Duodenal mucosa (tissue), 2 donors: ENCODE measurements around the gene KPNA2.
A peak's percentile ranks its signal among the peaks of the same experiment; 100 is the strongest.
"Not testable (repeated sequence)": the region's sequence is repeated elsewhere in the genome, so short reads cannot be mapped to it uniquely, and the experiment has no call there.

Source experiments
- H3K27ac ChIP-seq: one replicate; pipeline ENCODE4 v1.7.0; 2013; ENCODE audit warnings: low read depth, low read length
- H3K27me3 ChIP-seq, 2 donors: one replicate each; pipeline ENCODE4 v1.7.0; 2013; ENCODE audit warnings: low read length in 2 of 2, control low read depth in 1 of 2; ENCODE audit not compliant: insufficient read depth in 2 of 2, control insufficient read depth in 1 of 2
- H3K36me3 ChIP-seq, 2 donors: one replicate each; pipeline ENCODE4 v1.7.0; 2013; ENCODE audit warnings: low read length in 2 of 2, control low read depth in 1 of 2; ENCODE audit not compliant: insufficient read depth in 2 of 2, control insufficient read depth in 1 of 2
- H3K4me1 ChIP-seq, 2 donors: one replicate each; pipeline ENCODE4 v1.7.0; 2013; ENCODE audit warnings: low read length in 2 of 2, control low read depth in 1 of 2; ENCODE audit not compliant: insufficient read depth in 2 of 2, control insufficient read depth in 1 of 2
- H3K4me3 ChIP-seq, 2 donors: one replicate each; pipeline ENCODE4 v1.7.0; 2013; ENCODE audit warnings: low read length in 2 of 2, low read depth in 1 of 2
- H3K9ac ChIP-seq, 2 donors: one replicate each; pipeline ENCODE4 v1.7.0; 2013; ENCODE audit warnings: low read length in 2 of 2, low read depth in 1 of 2
- H3K9me3 ChIP-seq, 2 donors: one replicate each; pipeline ENCODE4 v1.7.0; 2013; ENCODE audit warnings: low read length in 2 of 2, control low read depth in 1 of 2; ENCODE audit not compliant: control insufficient read depth in 1 of 2

The KPNA2 gene

GRCh38 chr17:68036304-68037147 lies 991 bp downstream of the KPNA2 start:
- Histone ChIP-seq H3K9ac (peak overlapping the region; percentile 84 to 90), H3K4me3 (peak overlapping the region; percentile 88 to 91), H3K36me3 (peaks cover 0 to 28% of the 10 kb centered on the region in 2 donors), H3K27ac (no peak overlapping the region), H3K9me3 (no peaks in the 10 kb centered on the region), H3K27me3 (no peaks in the 10 kb centered on the region), H3K4me1 (peaks cover 5 to 8% of the 10 kb centered on the region in 2 donors)

- no peaks in the 10 kb centered on the region for H3K27me3 ChIP-seq
- H3K9me3 ChIP-seq: no peaks in the 10 kb centered on the region
- H3K27ac ChIP-seq: no peak overlapping the region
- H3K4me1 ChIP-seq: no peaks in the 10 kb centered on the region
- no peak overlapping the region for H3K9ac ChIP-seq
- no peak overlapping the region for H3K4me3 ChIP-seq
- H3K36me3 ChIP-seq: peaks cover 0 to 39% of the 10 kb centered on the region in 2 donors
These were observed 11.8 kb downstream of the KPNA2 start for GRCh38 chr17:68047153-68047846.

- not testable (repeated sequence) for H3K9me3 ChIP-seq, H3K4me1 ChIP-seq, H3K9ac ChIP-seq, H3K27ac ChIP-seq, H3K27me3 ChIP-seq, H3K4me3 ChIP-seq
- H3K36me3 ChIP-seq: peaks cover 0 to 34% of the 10 kb centered on the region in 2 donors
These were observed 12.5 kb downstream of the KPNA2 start for GRCh38 chr17:68047890-68048542.

- H3K9ac ChIP-seq: no peak overlapping the region
- H3K9me3 ChIP-seq: no peaks in the 10 kb centered on the region
- no peaks in the 10 kb centered on the region for H3K4me1 ChIP-seq
- no peak overlapping the region for H3K27ac ChIP-seq
- no peaks in the 10 kb centered on the region for H3K27me3 ChIP-seq
- peaks cover 0 to 24% of the 10 kb centered on the region in 2 donors for H3K36me3 ChIP-seq
- H3K4me3 ChIP-seq: no peak overlapping the region
These were observed 13.5 kb downstream of the KPNA2 start for GRCh38 chr17:68048996-68049395.

- not testable (repeated sequence) for H3K9ac ChIP-seq, H3K4me3 ChIP-seq, H3K27ac ChIP-seq, H3K27me3 ChIP-seq, H3K4me1 ChIP-seq, H3K9me3 ChIP-seq
- peaks cover 0 to 16% of the 10 kb centered on the region in 2 donors for H3K36me3 ChIP-seq
These were observed 14.4 kb downstream of the KPNA2 start for GRCh38 chr17:68049812-68050437.

GRCh38 chr17:68051321-68052312 lies 16.1 kb downstream of the KPNA2 start:
- not testable (repeated sequence) for H3K36me3 ChIP-seq, H3K9ac ChIP-seq, H3K27me3 ChIP-seq, H3K4me3 ChIP-seq, H3K4me1 ChIP-seq, H3K9me3 ChIP-seq, H3K27ac ChIP-seq

GRCh38 chr17:68052810-68053209 lies 17.3 kb downstream of the KPNA2 start:
- Histone ChIP-seq H3K27ac (no peak overlapping the region), H3K9ac (no peak overlapping the region), H3K36me3 (no peaks in the 10 kb centered on the region), H3K9me3 (no peaks in the 10 kb centered on the region), H3K4me3 (no peak overlapping the region), H3K4me1 (no peaks in the 10 kb centered on the region), H3K27me3 (no peaks in the 10 kb centered on the region)

- Histone ChIP-seq H3K9ac (no peak overlapping the region), H3K27me3 (no peaks in the 10 kb centered on the region), H3K4me1 (no peaks in the 10 kb centered on the region), H3K4me3 (no peak overlapping the region), H3K27ac (no peak overlapping the region), H3K36me3 (no peaks in the 10 kb centered on the region), H3K9me3 (no peaks in the 10 kb centered on the region)
These were observed 17.9 kb downstream of the KPNA2 start for GRCh38 chr17:68053231-68054013.
